Coronary artery (tissue), 2 donors: ENCODE measurements around the gene NME8.

Source experiments
- DNase-seq: peaks from one replicate; pipeline ENCODE4 v3.0.0-alpha.2; 2017; ENCODE audit warnings: low spot score
- H3K27ac ChIP-seq, 2 donors: fragments of 200-600 bp; sonication (generic); one replicate each; pipeline ENCODE4 v1.5.1; 2016 to 2019
- H3K4me3 ChIP-seq: fragments of 200-600 bp; sonication (generic); 2 replicates; pipeline ENCODE4 v1.5.1; 2016; ENCODE audit warnings: mild to moderate bottlenecking, moderate library complexity
- TF ChIP-seq, protein P1 (sequence below): fragments of 200-600 bp; sonication (generic); IDR thresholded peaks from one replicate; pipeline ENCODE4 v1.5.1; 2019; ENCODE audit warnings: antibody characterized with exemption

Gene NME8

GRCh38 chr7:37923996-37924395 is 75.6 kb downstream of the NME8 start:
- H3K27ac ChIP-seq, result peak overlapping the region in 1 of 2 donors; percentile 38
- no peak for DNase-seq
- TF ChIP-seq, protein P1, sequence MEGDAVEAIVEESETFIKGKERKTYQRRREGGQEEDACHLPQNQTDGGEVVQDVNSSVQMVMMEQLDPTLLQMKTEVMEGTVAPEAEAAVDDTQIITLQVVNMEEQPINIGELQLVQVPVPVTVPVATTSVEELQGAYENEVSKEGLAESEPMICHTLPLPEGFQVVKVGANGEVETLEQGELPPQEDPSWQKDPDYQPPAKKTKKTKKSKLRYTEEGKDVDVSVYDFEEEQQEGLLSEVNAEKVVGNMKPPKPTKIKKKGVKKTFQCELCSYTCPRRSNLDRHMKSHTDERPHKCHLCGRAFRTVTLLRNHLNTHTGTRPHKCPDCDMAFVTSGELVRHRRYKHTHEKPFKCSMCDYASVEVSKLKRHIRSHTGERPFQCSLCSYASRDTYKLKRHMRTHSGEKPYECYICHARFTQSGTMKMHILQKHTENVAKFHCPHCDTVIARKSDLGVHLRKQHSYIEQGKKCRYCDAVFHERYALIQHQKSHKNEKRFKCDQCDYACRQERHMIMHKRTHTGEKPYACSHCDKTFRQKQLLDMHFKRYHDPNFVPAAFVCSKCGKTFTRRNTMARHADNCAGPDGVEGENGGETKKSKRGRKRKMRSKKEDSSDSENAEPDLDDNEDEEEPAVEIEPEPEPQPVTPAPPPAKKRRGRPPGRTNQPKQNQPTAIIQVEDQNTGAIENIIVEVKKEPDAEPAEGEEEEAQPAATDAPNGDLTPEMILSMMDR, result no peak
- H3K4me3 ChIP-seq, result peak overlapping the region; percentile 16

DNA sequence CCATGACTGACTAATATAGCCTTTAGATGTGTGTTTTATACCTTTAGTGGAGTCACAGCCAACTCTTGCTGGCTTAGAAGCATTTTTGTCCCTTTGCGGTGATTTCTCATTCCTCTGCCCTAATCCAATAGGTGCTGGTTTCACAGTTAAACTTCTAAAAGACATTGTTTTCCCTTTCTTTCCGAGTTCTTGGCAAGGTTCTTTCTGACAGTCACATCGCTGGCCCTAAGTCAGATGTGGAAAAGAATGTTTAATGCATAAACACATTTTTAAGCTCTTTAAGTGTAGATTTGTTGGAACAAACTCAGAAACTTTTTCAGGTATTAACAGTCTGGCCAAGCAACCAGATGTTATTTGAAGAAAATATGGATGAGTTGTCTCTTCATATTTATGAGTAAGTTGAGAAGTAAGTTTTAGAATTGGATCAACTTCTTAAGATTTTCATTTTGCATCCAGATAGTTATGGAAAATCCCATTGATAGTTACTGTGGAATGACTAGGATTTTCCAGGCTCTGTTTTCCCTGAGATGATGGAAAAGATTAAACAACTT is 76.2 kb downstream of the NME8 start:
- TF ChIP-seq, protein P1, result no peak
- H3K4me3 ChIP-seq, result peak overlapping the region; percentile 16
- H3K27ac ChIP-seq, result peak overlapping the region in 1 of 2 donors; percentile 38
- DNase-seq, result no peak

DNA sequence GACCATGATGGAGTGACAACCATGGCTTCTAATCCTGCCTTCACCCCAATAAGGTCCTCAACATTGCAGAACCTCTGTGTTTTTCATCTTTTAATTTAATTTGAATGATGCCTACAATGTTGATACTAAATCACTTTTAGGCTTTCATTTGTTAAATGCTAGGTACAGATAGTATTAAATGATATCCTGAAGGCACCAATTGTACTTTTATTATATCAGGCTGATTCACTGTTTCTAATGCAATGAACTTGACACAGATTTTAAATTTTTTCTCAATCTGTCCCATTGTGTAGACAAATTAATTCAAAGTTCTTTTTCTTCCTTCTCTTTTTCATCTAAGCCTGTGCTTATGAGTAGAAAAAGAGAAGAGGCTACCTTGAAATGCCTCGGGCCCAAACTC is 77.2 kb downstream of the NME8 start:
- no peak overlapping the region for H3K4me3 ChIP-seq
- DNase-seq, result no peak
- H3K27ac ChIP-seq, result no peak overlapping the region
- TF ChIP-seq, protein P1, result no peak

- H3K27ac ChIP-seq, result no peak overlapping the region
- TF ChIP-seq, protein P1, result no peak
- no peak for DNase-seq
- no peak overlapping the region for H3K4me3 ChIP-seq
These were observed 79.5 kb downstream of the NME8 start for GRCh38 chr7:37927773-37928444.

GRCh38 chr7:37928878-37929277 is 80.5 kb downstream of the NME8 start:
- H3K27ac ChIP-seq, result no peak overlapping the region
- TF ChIP-seq, protein P1, result no peak
- no peak for DNase-seq
- no peak overlapping the region for H3K4me3 ChIP-seq

DNA sequence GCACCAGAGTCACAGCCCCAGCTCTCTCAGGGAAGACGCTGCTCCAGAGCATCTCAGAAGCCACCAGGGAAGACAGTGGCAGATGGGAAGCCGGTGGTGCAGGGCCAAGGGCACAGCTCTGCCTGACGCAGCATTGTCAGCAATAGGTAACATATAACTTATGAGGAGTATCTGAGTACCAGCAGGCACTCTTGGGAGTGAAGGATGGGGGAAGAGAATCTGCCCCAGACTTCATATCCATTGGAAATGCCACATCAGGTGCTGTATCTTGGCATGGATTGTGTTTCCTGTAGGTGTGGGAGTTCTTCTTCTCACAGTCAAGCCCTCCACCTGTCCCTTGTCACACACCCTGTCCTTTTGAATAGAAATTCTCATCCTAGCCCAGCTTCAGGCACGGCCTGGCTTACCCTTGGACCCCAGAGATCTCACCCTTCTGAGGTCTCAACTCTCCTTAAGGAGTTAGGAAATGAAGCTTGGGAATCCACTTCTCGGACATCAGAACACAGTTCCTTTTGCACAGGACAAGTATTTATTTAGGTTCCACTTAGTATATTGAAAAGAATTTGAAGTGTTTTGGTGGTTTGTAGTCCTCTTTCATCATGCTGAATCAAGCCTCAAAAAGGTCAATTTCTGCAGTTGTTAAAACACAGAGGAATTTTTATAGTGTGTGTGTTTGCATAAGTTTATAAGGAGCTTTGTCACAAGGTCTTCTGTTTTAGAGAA is 82.0 kb downstream of the NME8 start:
- no peak overlapping the region for H3K4me3 ChIP-seq
- TF ChIP-seq, protein P1, result no peak
- DNase-seq, result no peak
- H3K27ac ChIP-seq, result no peak overlapping the region
